ENCODE measurements around the gene POLR2B.
"Not testable (repeated sequence)": the region's sequence is repeated elsewhere in the genome, so short reads cannot be mapped to it uniquely, and the experiment has no call there.

Gene POLR2B

DNA sequence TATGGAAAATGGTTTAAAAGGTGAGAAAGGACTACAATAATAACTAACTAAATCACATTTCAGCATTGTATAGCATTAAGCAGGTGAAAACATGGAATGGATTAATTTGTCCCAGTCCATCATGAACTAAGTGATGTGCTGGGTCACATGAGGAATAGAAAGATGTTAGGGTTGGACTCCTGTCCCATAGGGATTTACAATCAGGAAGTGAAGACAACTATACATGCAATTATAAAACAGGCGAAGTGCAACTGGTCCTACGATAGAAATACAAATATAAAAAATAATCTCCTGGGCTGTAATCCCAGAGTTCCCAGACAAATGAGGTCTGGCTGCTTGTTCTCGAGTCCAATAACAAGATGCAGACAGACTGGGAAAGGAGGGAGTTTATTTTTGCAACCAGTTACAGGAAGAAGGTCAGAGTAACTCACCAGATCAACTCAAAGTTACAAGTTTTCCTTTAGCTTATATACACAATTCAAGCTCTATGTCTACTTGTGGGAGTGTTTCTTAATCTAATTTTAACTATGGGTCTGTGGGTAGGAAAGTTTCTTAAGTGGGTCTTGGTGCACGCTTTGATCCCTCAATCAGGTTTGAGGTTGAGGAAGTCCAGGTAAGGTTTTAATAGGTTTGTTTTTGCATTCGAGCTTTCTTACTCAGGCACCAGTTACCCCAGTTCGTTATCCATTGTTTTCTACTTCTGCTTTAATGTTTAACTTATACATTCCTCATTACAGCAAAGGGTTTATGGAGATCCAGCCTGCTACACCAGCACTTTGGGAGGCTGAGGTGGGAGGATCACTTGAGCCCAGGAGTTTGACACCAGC is 81.4 kb downstream of the POLR2B start:
- no peak for DNase-seq

DNA sequence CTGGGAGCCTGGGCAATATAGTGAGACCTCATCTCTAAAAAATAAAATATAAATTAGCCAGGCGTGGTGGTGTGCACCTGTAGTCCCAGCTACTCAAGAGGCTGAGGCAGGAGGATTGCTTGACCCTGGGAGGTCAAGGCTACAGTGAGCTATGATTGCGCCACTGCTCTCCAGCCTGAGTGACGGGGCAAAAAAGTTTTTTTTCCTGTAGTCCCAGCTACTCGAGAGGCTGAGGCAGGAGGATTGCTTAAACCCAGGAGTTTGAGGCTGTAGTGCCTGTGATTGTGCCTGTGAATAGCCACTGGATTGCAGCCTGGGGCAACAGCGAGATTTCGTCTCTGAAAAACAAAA is 82.0 kb downstream of the POLR2B start:
- DNase-seq, result not testable (repeated sequence)

DNA sequence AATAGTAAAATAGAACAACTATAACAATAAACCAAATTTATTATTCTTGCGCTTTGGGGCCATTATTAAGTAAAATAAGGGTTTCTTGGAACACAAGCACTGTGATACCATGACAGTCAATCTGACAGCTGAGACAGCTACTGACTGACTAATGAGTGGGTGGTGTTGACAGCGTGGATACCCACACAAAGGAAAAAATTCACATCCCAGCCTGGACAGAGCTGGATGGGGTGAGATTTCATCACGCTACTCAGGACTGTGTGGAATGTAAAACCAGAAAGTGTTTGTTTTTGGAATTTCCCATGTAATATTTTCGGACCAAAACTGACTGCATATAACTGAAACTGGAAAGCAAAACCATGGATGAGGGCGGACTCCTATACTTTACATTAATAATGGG is 82.7 kb downstream of the POLR2B start:
- DNase-seq, result no peak

DNA sequence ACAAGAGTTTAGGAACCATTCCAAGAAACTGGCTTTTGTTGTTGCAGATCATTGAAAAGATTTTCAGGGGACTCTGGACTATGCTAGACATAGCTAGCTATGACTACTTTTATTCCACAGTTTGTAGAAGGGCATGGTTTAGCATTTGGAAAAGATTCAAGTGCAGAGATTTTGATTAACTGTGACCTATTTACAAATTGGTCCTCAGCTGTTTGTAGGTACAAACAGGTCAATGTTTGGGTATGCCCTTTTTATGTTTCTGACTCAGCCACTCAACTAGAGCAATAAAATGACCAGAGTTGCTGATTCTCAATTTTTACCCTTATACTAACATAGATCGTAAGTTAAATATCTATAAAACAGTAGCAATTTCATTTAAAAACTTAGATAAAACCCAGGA is 84.8 kb downstream of the POLR2B start:
- no peak for DNase-seq

DNA sequence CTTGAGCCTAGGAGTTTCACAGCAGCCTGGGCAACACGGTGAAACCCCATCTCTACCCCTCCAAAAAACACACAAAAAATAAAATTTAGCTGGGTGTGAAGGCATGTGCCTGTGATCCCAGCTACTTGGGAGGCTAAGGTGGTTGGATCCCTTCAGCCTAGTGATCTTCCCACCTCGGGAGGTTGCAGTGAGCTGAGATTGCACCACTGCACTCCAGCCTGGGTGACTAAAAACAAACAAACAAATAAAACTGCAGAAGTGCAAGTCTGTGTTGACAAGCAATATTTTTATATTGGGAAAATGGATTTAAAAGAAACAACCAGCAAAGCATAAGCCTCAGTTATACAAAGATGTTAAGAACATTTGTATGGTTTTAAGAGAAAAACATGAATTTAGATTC is 85.4 kb downstream of the POLR2B start:
- DNase-seq, result no peak

DNA sequence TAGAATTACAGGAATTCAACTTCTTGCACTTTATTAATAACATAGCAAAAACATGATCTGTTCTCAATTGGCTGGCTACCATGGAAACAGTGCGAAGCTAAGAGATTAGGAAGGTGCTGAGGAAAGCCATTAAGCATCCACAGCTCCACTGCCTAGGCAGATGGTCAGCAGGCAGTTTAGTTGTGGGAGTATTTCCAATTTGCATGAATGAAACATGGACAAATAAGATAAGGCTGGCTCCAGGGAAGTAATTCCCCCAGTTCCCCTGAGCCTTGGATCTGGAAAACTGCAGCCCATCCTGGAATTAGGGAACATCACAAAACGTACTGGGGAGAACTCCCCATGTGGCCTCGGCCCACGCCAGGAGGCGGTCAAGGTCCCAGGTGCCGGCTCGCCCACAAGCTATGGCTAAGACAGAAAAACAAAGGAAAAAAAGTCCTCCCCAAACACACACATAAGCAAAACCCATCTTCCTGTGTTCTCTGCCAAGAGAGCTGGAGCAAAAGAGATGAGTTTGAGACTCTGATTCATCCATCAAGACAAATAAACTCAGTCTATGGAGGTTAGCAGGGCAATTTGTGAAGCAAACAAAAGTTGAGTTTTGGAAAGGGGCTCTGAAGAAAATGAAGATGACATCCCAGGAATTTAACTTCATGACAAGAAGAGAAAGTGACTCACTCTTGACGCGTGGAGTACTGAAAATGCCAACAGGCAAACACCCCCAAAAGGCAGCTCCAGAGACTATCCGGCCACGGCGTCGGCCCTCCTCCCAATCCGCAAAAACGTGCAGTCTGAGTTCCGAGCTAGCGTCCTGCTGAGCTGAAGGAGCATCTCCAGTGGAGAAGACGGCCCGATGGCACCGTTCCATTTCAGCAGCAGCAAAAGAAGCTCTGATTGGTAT is 86.4 kb downstream of the POLR2B start:
- DNase-seq, result peak; percentile 2

DNA sequence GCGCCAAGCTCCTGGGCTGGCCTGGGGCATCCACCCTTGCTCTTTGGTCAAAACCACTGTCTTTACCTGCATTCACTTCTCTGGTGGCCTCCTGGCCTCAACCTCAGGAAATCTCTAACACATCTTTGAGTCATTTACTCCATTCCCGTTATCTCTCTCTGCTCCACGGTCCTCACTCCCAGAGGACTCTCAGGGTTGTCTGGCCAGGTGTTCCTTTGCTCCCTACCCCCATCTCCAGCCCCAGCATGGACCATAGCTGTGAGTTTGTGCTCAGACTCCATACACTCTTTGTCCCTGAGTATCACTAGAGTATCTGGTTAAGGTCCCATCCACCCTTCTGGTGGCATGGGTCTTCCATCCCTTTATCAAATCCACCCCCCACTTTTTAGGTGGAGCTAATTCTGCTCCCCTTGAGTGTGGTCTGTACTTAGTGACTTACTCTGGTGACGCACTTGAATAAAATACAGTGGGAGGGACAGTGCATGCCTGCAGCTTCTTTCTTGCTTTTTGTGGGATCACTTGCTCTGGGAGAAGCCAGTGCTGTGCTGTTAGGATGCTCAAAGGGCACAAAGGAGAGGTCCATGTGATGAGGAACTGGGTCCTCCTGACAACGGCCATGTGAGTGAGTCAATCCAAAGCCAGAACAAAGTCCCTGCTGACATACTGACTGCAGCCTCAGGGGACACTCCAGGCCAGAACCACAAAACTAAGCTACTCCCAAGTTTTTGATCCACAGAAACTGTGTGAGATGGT is 87.2 kb downstream of the POLR2B start:
- DNase-seq, result no peak

DNA sequence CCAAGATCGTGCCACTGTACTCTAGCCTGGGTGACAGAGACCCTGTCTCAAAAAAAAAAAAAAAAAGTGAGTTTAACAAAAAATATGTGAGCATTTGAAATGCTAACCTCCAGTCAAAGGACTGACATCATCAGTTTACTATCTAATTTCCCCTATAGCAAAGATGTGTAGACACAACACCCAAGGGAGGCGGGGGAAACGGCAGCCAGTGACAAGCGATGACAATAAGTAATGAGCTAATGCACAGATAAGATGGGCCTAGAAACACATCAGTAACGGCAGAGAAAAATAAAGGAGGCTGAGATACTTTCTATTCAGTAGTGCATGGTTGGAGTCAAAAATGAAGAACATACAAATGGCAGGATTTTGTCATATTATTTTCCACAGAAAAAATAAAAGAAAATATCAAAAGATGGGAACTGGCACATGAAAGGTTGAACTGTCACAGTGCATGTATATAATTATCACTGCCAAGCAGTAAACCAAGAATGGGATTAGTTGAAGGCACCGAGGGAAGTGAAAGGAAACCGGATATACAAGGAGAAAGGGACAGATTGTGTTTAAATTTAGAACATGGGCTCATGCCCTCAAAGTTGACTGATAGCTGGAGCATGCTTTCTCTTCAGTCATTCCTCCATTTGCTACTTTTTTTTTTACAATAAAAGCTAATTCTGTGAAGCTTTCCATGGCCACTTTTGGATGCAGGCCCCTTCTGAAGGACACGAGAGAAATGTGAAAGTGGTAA is 89.7 kb downstream of the POLR2B start:
- DNase-seq, result no peak

DNA sequence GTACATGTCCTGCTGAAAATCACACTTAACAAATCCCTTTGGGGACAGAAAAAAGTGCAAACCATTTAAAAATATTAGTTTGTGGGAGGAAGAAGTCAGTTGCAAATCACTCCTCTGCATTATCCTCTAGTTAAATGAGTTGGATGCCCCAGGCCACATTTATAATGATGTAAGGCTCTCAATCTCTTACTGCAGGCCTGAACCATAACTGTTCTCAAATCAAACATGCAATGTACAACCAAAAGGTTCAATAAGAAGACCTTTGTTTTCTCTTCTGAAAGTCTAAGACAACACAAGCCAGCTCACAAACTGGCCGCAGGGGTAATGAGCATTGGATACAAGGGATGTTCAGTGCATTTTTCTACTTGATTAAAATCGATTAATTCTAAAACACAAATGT is 91.8 kb downstream of the POLR2B start:
- no peak for DNase-seq

DNA sequence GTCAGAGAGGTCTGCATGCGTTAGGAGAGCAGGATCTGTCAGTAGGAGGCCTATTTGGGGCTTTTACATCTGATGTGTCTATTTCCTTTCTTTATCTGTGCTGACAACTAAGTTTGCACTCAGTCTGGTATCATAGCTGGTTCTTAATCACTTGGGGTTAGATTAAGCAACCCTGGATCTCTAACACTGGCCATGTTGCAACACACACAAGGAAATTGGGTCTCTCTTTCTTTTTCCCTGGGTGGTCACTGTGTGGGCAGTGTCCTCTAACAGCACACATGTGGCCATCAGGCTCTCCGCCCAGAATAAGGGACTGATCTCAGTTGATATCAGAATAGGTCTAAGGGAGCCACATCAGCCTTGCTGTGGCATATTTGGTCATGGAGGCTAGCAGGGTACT is 92.6 kb downstream of the POLR2B start:
- no peak for DNase-seq

DNA sequence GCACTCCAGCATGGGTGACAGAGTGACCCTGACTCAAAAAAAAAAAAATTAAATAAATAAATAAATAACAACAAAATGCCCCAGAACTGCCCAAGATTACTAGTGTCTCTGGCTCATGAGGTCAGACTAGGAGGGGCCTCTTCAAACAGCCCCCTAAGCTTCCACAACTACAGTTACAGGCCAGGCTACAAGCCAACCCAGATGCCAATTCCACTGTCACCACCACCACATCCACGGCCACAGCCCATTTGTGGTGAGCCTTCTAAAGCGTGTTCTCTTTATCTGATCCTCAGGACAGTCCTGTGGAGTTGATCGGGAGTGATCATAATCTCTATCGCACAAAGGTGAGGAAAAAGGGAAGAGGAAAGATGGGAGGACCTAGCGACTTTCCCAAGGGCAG is 94.9 kb downstream of the POLR2B start:
- DNase-seq, result no peak

DNA sequence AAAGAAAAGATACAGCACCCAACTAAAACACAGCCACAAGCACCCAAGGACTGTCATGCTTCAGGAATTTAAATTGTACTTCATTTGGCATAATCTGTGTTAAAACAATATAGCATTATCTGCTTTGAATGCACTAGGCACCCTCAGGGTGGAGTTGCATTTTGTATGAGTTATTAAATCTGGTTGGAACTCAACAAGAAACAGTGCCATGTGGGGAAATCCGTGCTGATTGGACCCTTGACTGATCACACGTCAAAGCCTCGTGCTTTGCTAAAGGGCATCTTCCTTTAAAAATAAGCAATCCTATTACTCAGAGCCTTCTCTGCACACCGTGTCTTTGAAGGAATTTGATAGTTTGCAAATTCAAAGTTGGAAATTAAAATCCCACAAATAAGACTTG is 96.0 kb downstream of the POLR2B start:
- no peak for DNase-seq

DNA sequence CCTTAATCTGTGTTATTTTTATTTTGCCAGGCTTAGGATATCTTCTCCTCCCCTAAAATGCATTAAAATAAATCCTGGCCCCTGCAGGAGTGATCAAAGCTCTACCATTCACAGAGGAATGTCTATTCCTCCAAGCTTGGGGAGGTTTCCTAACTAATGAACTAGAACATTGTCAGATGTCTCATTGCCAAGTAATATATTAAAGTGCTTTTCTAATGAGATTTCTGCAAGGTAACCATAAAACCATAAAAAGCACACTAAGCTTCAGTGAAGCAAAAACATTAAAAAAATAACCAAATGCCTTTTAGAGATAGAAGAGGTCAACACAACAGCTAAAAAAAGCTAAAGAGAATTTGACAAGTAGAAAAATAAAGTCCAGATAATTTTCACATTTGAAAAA is 96.7 kb downstream of the POLR2B start:
- DNase-seq, result no peak

DNA sequence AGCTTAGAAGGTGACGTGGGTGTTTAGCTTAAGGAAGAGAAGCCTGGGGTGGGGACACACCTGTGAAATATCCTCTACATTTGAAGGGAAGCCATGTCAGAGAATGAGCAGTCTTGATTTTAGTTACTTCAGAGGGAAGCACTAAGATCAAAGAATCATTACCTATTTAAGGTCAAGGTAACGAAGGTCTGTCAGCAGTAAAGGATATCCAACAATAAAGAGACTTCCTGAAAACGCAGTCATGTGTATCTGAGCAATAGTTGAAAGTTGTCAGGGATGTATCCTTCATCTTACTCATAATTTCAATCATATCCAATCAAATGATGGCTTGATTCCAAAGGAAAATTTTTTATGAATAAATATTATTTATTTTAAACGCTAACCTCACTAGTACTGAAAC is 98.0 kb downstream of the POLR2B start:
- no peak for DNase-seq

DNA sequence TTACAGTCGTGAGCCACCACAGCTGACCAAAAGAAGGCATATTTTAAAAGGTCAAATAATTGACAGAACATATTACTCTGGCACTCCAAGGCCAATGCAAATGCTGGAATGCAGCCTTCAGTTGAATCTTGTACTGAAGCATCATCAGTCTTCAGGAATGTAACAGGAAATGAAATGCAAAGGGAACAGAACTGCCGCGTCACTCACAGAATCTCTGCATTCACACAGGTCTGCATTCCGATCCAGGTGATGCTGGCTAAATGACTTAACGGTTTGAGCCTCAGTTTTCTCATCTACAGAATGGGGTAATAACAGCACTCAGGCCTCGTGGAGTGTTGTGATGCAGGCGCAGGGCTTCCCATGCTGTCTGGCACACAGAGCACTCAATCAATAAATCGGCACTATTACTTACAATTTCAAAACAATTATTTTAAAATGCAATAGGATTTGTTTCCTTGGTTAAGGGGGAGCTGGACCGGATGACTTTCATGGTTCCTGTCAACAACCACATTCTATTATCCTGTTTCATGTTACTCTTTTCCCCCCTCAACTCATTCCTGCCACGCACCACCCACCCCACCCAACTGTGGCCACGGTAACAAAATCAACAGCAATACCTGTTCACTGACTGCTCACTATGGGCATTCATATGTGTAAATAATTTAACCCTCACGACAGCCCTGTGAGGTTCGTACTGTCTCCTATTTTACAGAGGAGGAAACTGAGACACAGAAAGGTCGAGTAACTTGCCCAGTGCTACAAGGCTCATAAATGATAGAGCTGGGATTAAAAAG is 99.1 kb downstream of the POLR2B start:
- no peak for DNase-seq

DNA sequence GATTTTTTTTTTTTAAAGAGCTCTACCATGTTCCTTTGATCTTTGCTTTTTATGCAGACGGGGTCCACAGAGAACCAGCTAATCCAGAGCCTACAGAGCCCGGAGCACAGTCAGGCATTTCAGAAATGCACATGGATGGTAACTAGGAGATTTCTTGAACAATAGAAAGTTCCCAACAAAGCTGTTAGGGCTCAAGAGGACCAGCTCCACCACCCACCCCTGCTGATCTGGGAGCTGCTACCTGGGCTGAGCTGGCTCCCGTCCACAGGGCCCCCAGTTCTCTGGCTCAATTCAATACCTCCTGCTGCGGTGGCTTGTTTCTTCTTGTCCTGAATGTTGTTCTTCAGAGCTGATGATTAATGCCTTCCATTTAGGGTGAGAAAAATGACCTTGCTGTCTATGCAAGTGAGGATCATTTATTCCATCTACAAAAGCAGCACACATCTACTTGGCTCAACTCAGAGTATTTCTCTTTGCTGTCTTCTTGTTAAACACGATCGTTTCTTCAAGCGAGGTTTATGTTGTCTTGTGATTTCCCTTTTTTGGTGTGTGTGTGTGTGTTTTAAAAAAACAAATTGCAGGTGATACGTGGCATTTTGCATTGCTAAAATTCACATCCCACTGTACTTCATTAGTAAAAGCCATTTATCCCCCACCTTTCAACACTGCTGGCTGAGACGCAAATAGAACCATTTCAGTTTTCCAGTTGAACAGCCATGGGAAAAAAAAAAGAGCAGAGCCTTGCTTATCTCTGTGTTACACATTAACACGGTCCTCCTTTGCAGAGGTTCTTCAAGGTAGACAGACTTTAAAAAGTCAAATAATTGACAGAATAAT is 100.2 kb downstream of the POLR2B start:
- no peak for DNase-seq
